Stimulated activated CD4-positive, alpha-beta T cell treated with anti-CD3 and anti-CD28 coated beads, Interleukin-2, amount 100 ng/mL, for 24 hours (primary cell): Measurements from ENCODE around the gene D2HGDH.
"Not testable (repeated sequence)": the region's sequence is repeated elsewhere in the genome, so short reads cannot be mapped to it uniquely, and the experiment has no call there.

Source experiments
- DNase-seq, 2 donors: peaks; one replicate each; pipeline ENCODE4 v3.0.0-alpha.2; 2020

Gene D2HGDH

GRCh38 chr2:241810307-241811200 is 76.1 kb downstream of the D2HGDH start:
- DNase-seq = no peak

- DNase-seq = no peak
Measured at GRCh38 chr2:241811201-241811951, 76.9 kb downstream of the D2HGDH start.

GRCh38 chr2:241811952-241812729 is 77.7 kb downstream of the D2HGDH start:
- DNase-seq = no peak

- no peak for DNase-seq
Measured at GRCh38 chr2:241812730-241813643, 78.6 kb downstream of the D2HGDH start.

- no peak for DNase-seq
Measured at GRCh38 chr2:241813644-241814392, 79.4 kb downstream of the D2HGDH start.

- no peak for DNase-seq
Measured at GRCh38 chr2:241814393-241814642, 79.9 kb downstream of the D2HGDH start.

GRCh38 chr2:241814643-241815476 is 80.4 kb downstream of the D2HGDH start:
- no peak for DNase-seq

- no peak for DNase-seq
Measured at GRCh38 chr2:241815477-241816430, 81.3 kb downstream of the D2HGDH start.

- peak in 1 of 2 donors; percentile 15 for DNase-seq
Measured at GRCh38 chr2:241816431-241817121, 82.1 kb downstream of the D2HGDH start.

GRCh38 chr2:241817126-241817820 is 82.8 kb downstream of the D2HGDH start:
- peak in 1 of 2 donors; percentile 21 for DNase-seq

GRCh38 chr2:241817821-241818215 is 83.4 kb downstream of the D2HGDH start:
- not testable (repeated sequence) for DNase-seq
